ENCODE measurements around the gene IRX6.
A peak's percentile ranks its signal among the peaks of the same experiment; 100 is the strongest.

Gene IRX6

DNA sequence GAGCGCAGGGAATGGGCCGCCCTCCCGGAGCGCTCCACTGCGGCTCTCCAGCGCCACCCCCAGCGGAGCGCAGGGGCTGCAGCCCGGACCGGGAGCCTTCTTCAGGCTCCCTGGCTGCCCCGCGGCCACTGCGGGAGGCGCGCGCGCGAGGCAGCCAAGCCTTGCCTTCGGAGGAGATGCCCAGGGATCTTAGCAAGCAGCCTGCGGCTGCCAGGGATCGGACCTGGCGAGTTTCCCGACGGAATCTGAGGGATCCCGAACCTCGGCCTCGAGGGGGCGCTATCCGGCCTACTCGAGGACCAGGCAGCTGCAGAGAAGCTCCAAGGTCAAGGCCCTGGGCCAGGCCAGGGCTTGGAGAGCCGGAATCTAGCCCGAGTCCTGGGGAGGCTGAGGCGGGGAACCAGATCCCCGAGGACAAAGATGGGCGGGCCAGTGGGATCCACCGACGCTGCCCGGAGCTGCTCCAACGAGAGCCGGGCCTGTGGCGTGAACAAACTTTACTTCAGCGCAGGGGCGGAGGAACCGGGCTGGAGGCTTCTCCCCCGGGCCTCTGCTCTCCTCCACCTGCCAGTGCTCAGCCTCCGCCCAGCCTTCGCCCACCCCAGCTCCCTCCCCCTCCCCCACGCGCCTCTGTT lies at the start of gene IRX6:
Gene IRX6, plus strand, starts transcription at position 567 of the 635 bp plus-strand sequence. CDS start 889 bp downstream, outside the sequence.
- no peak for DNase-seq (ENCODE audit: low read depth, low spot score)

DNA sequence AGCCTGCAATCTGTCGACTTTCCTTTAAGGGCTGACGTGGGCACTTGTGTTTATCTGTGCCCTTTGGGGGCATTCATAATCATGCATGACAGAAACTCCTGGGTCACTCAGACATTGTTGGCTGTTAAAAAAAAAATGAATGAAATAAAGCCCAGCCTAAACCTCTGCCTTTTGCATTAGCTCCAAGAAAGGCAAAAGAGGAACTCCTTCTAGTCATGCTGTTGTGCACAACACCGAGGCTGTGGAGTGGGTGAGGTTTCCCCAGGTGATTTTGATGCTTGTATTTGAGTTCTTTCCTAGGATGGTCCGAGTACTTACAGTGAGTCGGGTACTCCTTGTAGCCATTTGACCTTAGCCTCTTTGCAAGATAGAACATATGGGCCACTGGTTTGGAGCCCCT lies 49.6 kb upstream of the IRX6 start:
- no peak for DNase-seq (ENCODE audit: low read depth, low spot score)

DNA sequence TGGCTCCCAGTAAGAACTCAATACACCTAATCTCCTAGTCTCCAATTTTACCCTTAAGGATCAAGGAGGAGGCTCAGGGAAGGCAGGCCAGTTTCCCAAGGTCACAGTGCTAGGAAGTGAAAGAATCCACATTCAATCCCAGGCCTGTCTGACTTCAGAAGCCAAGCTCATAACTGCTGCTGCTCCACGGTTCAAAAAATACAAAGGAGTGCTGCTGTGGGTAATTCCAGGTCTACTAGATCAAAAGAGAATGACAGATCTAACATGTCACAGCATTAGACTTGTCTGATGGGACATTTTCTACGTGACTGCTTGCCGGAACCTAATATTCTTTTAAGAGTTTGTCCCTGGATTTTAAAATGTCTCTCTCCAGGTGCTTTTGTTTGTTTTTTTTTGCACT lies 48.8 kb upstream of the IRX6 start:
- no peak for DNase-seq (ENCODE audit: low read depth, low spot score)

DNA sequence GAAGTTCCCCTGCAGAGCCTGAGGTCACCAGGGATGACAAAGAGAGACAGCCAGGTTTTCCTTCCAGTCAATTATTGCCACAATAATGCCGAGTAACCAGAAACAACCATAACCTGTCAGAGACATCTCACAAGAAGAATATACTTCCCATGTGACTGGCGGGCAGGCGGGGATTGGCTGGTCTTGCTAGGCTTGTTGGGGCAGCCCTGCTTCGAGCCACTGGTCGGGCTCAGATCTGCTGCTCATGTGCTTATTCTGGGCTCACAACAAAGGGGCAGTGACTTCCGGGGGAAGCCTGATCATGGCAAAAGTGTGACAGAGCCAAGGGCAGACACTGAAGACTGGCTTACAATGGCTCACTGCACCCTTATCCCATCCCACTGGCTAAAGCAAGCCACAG lies 48.1 kb upstream of the IRX6 start:
- no peak for DNase-seq (ENCODE audit: low read depth, low spot score)

DNA sequence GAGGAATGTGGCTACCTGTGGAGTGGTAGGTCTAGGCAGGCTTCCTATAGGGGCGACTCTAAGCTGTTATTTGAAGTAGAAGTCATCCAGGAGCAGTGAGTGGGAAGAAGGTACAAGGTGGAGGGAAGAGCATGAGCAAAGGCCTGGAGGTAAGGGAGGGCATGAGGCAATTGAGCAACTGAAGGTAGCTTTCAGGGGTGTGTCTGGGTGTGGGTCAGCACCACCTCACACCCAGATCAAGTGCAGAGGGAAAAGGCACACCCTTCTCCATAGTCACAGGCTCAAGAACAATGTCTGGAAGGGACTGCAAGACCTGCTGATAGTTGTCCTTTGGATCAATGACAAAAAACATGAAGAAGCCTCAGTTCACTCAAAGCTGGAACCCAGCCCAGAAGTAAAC lies 46.5 kb upstream of the IRX6 start:
- DNase-seq (ENCODE audit: low read depth, low spot score) = no peak

DNA sequence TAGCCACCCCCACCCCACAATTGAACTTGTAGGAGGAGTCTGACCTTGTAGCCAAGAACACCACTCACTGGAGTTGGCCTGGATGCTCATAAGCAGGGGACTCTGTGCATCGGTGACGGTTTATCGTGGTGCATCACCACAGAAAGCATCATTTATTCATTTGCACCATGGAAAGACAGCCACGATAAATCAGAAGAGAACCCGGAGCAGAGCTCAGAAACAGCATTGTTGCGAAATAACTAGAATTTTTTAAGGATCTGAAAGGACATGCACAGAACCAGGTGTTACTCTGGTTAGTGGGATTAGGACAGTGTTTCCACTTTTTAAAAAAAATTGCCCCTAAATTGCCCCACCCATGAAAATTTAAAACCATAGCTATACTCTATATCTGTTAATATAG lies 44.4 kb upstream of the IRX6 start:
- DNase-seq (ENCODE audit: low read depth, low spot score) = no peak

DNA sequence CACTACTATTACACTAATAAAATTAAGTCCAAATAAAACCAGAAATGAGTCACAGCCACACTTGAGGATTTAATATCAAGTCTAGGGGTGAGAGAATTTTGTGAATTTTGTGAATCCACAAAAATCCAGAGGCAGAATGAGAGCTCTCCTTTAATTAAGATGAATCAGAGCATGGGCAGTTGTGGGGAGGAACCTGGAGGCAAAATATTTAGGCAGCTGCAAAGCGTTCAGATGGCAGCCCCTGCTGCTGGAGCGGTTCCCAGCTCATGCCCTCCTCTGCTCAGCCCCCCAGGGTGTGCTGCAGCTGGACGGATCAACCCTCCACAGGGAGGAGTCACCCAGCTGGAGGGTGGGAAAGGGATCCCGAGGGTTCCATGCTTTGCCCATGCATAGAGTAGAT lies 43.4 kb upstream of the IRX6 start:
- DNase-seq (ENCODE audit: low read depth, low spot score) = no peak

DNA sequence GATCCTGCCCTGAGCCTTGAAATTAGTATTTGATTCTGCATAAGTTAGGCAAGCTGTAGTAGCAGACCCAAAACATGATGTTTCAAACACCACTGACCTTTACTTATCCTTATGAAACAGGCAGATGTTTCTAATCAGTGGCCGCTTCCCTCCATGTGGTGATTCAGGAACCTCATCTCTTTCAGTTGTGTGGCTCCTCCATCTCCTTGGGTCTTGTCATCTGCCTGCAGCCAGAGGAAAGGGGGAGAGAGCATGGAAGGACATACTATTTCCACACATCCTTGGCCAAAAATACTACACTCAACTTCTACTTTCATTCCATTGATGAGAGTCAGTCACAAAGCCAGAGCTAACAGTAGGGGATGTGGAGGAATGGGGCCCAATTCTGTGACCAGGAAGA lies 41.6 kb upstream of the IRX6 start:
- no peak for DNase-seq (ENCODE audit: low read depth, low spot score)

DNA sequence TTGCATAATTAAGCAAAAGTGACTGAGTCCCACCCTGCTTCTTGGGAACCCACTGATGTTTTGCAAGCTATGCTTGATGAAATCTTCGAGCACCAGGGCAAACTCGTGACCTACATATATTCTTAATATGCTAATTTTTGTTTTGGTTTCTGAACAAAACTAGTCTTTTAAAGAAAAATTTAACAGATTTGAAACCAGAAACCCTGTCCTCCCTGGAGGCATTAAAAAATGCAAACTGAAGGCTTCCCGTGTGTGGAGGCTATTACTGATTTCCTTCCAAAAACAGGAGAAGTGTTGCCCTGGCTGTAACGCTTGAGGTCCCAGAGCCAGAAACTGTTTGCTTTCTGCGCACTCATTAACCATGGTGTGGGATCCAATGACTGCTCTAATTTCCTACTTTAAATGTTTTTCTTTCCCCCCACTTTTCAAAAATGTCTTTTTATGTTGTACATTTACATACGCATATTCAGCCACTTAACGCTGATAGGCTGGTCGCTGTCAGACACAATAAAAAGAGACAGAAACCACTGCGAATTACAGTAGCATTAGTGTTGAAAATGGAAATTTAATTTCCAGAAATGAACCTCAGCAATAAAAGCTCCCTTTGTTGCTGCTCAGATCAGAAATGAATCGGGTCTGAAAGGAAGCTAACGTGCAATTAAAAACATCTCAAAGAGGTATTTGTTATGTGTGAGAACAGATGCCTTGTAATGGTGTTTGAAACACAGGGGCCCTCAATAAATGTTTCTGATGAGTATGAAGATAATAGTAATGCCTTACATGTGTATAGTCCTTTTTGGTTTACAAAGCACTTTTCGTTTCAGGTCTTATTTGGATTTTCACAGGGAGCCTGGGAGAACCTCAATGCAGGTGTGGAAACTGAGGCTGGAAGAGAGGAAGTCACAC lies 39.9 kb upstream of the IRX6 start:
- DNase-seq (ENCODE audit: low read depth, low spot score) = no peak

DNA sequence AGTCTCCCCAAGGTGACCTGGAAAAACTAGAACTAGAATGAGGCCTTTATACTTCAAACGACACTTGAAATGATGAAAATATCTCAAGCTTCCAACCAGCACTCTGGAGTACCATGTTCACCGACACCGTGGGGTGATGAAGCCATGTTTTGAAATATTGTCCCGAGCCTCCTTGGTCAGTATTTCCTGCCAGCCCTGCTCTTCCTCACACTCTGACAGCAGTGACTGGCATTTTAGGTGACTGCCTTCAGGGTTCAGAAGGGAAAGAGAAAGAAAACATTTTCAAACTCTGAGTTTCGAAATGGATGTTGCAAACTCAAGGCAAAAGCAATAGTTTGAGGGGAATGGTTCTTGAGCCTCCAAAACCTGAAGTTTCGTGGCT lies 39.3 kb upstream of the IRX6 start:
- no peak for DNase-seq (ENCODE audit: low read depth, low spot score)

DNA sequence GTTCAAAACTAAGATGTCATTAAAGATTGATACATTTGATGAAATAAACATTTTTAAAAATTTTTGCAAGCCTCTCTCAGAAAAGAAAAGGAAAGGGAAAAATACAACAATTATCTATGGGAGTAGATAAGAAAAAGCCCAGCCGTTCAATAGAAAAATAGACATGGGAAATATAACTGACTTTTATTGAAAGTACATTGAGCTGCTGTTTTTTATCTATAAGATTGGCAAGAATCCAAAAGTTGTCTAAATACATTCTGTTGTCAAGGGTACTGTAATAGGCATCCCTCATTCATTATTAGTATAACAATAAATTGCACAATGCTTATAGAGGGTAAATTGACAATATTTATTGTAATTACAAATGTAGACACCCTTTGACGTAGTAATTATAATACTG lies 38.4 kb upstream of the IRX6 start:
- no peak for DNase-seq (ENCODE audit: low read depth, low spot score)

DNA sequence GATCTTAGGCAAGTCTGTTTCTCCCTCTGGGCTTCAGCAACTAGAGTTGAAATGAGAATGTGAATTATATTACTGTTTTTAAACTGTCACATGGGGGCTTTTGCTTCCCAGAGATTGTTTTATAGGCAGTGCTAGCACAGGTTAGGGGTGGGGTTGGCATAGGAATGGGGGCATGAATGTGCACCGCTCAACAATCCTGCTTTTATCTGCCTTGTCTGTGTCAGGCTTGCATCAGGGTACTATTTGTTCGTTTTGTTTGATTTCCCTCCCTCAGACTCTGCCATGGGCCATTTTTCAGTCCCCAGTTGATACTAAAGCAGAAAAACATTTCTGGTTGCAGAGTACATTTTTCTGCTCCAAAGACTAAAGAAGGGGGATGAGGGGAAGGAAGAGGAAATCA lies 34.6 kb upstream of the IRX6 start:
- DNase-seq (ENCODE audit: low read depth, low spot score) = no peak

DNA sequence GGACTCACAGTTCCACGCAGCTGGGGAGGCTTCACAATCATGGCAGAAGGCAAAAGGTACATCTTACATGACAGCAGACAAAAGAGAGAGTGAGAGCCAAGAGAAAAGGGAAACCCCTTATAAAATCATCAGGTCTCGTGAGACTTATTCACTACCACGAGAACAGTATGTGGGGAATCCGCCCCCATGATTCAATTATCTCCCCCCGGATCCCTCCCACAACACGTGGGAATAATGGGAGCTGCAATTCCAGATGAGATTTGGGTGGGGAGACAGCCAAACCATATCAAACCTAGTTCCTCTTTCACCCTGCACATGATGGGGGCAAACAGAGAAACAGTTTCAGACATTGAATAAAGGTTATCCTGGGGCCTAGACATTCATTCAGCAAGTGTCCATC lies 32.2 kb upstream of the IRX6 start:
- no peak for DNase-seq (ENCODE audit: low read depth, low spot score)

DNA sequence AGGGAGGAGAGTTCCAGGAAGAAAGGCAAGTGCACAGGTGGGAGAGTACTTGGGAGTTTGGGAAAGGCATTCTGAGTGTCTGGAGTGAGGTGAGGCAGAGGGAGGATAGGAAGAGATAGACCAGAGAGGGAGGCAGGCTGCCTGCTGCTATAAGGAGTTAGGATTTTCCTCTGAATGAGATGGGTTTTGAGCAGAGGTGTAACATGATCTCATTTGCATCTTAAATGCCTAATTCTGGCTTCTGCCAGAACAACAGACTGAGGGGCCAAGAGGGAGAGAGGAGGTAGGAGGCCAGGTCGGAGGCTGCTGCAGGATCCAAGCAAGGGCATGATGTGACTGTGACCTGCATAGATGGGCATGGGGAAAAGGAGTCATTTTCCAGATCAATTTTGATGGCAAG lies 31.5 kb upstream of the IRX6 start:
- peak; percentile 63 for DNase-seq (ENCODE audit: low read depth, low spot score)

DNA sequence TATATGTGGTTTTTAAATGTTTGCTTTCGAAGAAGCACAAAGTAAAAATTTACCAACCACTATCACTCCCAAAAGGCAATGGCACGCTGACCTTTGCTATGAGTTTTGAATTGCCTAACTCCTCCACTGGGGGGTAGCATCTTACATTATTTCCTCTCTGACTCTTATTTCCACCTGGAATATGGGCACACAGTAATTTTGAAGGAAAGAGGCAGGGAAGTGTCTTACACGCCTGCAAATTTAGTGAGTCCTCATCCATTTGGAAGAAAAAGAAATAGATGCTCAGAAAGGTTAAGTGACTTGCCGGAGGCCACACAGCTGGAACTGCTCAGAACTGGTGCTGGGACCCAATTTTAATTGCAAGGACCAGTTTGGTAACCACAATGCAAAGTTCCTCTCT lies 29.9 kb upstream of the IRX6 start:
- no peak for DNase-seq (ENCODE audit: low read depth, low spot score)

DNA sequence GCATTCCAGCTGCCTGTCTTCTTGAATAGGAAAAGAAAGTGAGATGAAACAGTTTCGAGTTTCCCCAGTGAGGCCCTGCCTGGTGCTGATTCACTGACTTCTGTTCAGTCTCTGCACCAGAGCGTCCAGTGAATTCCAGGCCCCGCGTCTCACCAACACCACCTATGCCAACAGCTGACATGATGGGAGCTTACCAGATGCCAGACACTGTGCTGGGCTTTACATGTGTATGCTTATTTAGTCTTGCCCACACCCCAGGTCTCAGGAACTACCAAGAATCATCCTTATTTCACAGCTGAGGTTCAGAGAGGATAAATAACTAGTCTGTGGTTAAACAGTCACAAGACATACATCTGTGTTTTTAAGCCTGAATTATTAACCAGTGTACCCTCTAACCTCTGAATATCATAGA lies 29.1 kb upstream of the IRX6 start:
- no peak for DNase-seq (ENCODE audit: low read depth, low spot score)

DNA sequence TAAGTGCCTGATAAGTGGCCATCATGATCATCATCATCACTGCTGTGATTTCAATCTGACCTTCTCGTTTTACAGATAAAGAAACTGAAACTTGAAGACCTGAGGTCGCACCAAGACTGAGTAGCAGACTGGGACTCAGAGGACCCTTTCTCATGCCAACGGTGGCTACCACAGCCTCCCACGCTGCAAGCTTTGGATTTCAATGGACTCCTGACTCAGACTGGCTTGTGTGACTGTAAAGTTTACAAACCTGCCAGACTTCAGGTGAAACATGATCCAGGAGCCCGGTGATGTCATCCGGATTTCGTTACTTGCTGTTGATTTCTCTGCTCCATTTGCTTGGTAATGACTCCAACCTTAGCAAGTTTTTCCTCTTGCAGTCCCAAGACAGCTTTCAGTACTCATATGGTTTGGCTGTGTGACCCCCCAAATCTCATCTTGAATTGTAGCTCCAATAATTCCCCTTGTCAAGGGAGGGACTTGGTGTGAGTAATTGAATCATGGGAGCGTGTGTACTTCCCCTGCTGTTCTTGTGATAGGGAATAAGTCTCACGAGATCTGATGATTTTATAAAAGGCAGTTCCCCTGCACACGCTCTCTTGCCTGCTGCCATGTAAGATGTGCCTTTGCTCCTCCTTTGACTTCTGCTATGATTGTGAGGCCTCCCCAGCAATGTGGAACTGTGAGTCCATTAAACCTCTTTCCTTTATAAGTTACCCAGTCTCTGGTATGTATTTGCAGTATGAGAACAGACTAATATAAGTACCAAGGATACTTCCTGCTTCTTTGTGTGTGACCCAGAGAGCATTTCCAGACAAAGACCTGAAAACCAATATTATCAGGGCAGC lies 26.7 kb upstream of the IRX6 start:
- DNase-seq (ENCODE audit: low read depth, low spot score) = peak; percentile 9

DNA sequence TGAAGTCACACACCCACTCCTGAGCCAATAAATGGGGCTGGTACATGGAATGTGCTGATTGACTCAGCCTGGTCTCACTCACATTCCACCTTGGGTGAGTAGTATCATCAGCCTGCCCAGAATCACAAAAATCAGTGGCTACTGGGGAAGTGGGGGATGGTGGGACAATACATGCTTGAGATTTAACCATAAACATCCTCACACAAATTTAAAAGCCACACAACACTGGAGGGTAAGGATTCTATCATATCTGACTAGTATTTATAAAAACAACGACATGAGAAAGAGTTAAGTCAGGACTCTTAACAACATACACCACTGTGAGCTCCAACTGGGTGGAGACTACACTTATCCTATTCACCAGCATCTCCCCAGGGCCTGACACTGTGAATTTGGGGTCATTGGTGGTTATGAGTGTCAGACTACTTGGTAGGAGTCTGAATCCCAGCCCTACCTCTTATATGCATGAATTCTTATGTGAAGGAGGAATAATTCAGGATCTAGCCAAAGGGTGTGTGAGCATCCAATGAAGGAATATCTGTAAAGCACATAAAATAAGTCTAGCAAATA lies 26.0 kb upstream of the IRX6 start:
- no peak for DNase-seq (ENCODE audit: low read depth, low spot score)

DNA sequence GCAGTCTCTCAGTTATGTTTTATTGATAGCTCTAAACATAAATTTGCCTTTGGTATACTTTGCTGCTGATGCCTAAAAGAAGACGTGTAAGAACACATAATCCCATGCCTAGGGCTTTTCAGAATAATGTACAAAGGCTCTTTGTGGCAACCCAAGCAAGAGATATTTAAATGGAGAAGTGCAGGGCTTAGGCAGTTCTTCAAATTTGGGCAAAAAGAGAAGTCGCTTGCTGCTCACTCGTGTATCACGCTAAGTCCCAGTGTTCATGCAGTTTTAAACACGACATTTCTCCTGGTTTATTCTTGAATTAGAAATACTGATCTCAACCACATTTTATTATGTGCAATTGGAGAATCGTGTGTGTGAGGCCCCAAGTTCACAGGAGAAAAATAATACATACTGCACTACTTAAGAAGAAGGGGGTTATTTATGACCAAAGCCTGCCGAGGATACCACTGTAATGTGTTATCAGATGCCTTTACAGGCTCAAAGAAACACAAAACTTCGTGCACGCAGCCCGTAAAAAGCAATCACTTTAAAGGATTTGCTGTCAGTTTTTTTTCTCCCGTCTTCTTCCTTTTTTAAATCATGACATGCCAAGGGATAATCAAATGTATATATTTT lies 22.5 kb upstream of the IRX6 start:
- DNase-seq (ENCODE audit: low read depth, low spot score) = no peak

DNA sequence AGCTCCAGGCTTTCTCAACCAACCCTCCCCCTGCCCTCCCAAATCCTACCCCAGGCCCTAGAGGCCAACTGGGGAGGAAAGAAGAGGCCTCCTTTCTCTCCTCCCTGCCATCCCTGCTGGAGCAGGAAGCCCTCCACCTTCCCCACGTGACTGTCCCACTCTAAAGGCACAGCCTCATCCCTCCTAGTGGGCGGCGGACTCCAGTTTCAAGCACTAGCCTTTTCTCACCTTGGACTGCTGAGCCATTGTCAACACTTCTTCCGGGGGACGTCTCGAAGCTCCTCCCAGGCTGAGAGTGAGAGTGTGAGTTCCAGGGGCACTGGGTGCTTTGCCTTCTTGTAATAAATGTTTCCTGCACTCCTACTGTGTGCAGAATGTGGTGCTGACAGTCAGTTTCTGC lies 21.4 kb upstream of the IRX6 start:
- no peak for DNase-seq (ENCODE audit: low read depth, low spot score)

DNA sequence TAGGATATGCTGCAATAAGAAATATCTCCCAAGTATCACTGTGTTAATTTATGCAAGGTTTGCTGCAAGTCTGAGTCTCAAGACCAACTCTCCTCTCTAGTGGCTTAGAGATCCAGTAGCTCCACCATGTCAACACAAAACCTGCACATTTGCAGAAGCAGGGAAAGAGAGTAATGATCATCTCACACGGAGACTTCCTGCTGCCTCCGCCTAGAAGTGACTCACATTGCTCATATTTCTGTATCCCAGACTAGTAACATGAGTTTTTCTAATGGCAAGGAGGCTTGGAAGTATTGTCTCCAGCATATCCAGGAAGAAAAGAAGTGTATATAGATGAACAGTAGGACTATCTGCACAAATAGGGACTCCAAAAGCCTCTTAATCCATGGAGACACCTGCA lies 15.0 kb upstream of the IRX6 start:
- no peak for DNase-seq (ENCODE audit: low read depth, low spot score)

DNA sequence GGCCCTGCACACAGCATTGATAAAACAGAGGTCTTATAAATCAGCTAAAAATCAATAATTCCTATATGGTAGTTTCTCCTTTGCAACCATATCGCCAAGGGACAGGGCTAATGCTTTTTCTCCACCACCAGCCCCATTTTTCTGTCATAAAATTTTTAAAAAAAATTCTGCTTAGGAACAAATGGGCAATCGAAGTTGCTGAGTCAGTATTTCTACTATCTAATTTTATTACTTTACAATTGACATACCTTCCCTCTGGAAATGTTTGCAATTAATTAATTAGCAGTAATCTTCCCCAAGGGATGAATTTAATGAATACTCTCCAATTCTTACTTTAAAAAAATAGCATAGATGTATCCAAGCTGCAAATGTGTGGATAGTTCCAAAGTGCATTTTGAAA lies 1.7 kb upstream of the IRX6 start:
- no peak for DNase-seq (ENCODE audit: low read depth, low spot score)
